ENCODE measurements around the gene SDK1. TPM values are rescaled to one million over a fixed set of nuclear protein-coding genes. Genes with fewer than 3 reads are reported as not detected.

SDK1 gene
- total and polyA plus RNA-seq, 2 experiments from 2014 or later = 2.1 to 10.0 TPM

GRCh38 chr7:3332308-3332707, 31.3 kb downstream of the SDK1 start:
- no peaks in the 10 kb centered on the region for H3K27me3 ChIP-seq (ENCODE audit: insufficient read depth)
- no peak overlapping the region for H3K4me3 Mint-ChIP-seq
- H3K27ac Mint-ChIP-seq = no peak overlapping the region
- H3K36me3 Mint-ChIP-seq (ENCODE audit: low read depth) = no peaks in the 10 kb centered on the region
- ATAC-seq (no peak), DNase-seq (ENCODE audit: low spot score) (no peak)
- H2AFZ ChIP-seq = no peak overlapping the region
- H3K27me3 Mint-ChIP-seq (ENCODE audit: insufficient read depth, low read depth, poor library complexity) = no peaks in the 10 kb centered on the region
- no peak overlapping the region for H3K4me2 ChIP-seq
- no peaks in the 10 kb centered on the region for H3K36me3 ChIP-seq (ENCODE audit: insufficient read depth)
- H3K4me3 ChIP-seq = no peak overlapping the region
- no peak overlapping the region for H3K27ac ChIP-seq (ENCODE audit: low read depth)
- H3K79me2 ChIP-seq (replicated peaks; ENCODE audit: insufficient read depth) = no peaks in the 10 kb centered on the region
- peaks cover 7% of the 10 kb centered on the region; the same call in 1 of the 2 replicates for H3K9me2 ChIP-seq (ENCODE audit: insufficient read depth)
- peaks cover 15% of the 10 kb centered on the region for H3K4me1 Mint-ChIP-seq
- H3K4me1 ChIP-seq (ENCODE audit: insufficient read depth) = peaks cover 10% of the 10 kb centered on the region
- no peaks in the 10 kb centered on the region for H3K9me3 Mint-ChIP-seq
- no peaks in the 10 kb centered on the region for H4K20me1 ChIP-seq (replicated peaks; ENCODE audit: insufficient read depth)
- H3F3A ChIP-seq (replicated peaks; ENCODE audit: low read depth) = no peaks in the 10 kb centered on the region
- TF ChIP-seq ZNF462 (CRISPR knock-in tag; IDR thresholded peaks at IDR 0.05) (no peak), REST (IDR thresholded peaks at IDR 0.05; ENCODE audit: unreplicated experiment) (no peak), ZNF331 (CRISPR knock-in tag; IDR thresholded peaks at IDR 0.05; ENCODE audit: low read depth) (no peak), EZH2phosphoT487 (IDR thresholded peaks at IDR 0.05; ENCODE audit: unreplicated experiment) (no peak), CREB1 (CRISPR knock-in tag; IDR thresholded peaks at IDR 0.05; ENCODE audit: low read depth) (no peak), STAT1 (IDR thresholded peaks at IDR 0.05; ENCODE audit: unreplicated experiment) (no peak), CTCF (conservative IDR thresholded peaks at IDR 0.05; ENCODE audit: low read depth in 2 of 2) (no peak), POLR2AphosphoS5 (IDR thresholded peaks at IDR 0.05; ENCODE audit: low read depth) (no peak)

Measured in GM23338 (cell line).